SU-DHL-6 (cell line): ENCODE results near the gene CCDC85A.

Experiments used
- CTCF ChIP-seq: fragments of 200-600 bp; sonication (generic); IDR thresholded peaks from one replicate; pipeline ENCODE4 v1.5.1; 2017; ENCODE audit warnings: antibody characterized with exemption, mild to moderate bottlenecking, low read length, moderate library complexity; ENCODE audit not compliant: insufficient read depth, poor library complexity, severe bottlenecking
- EZH2phosphoT487 ChIP-seq: fragments of 200-600 bp; sonication (generic), shearing (Covaris generic); conservative IDR thresholded peaks from 2 replicates; pipeline ENCODE4 v1.6.1; 2018; ENCODE audit warnings: mild to moderate bottlenecking, antibody characterized with exemption, low read length, moderate library complexity, mixed read lengths

- no peak for TF ChIP-seq CTCF
- TF ChIP-seq EZH2phosphoT487, result no peak
These were observed 60.7 kb downstream of the CCDC85A start for GRCh38 chr2:56244506-56244905.
